AG09319 (cell line): Measurements from ENCODE around the gene RWDD2A.

ENCODE experiments used
- DNase-seq: peaks from one replicate; pipeline ENCODE4 v3.0.0-alpha.2; 2010; ENCODE audit warnings: low read depth; ENCODE audit errors: extremely low read depth
- CTCF ChIP-seq: IDR thresholded peaks from 2 replicates; pipeline ENCODE4 v1.5.1; 2011; ENCODE audit warnings: low read depth, mild to moderate bottlenecking, inconsistent platforms, low read length, moderate library complexity

RWDD2A gene

GRCh38 chr6:83221276-83221675, 28.1 kb downstream of the RWDD2A start:
- no peak for TF ChIP-seq CTCF
- no peak for DNase-seq

- no peak for DNase-seq
- peak; percentile 42 for TF ChIP-seq CTCF
These were observed 28.8 kb downstream of the RWDD2A start for GRCh38 chr6:83221889-83222479.

- no peak for TF ChIP-seq CTCF
- no peak for DNase-seq
These were observed 33.4 kb downstream of the RWDD2A start for GRCh38 chr6:83226517-83226916.

- peak; percentile 78 for DNase-seq
- no peak for TF ChIP-seq CTCF
These were observed 38.0 kb downstream of the RWDD2A start for GRCh38 chr6:83231146-83231545.

GRCh38 chr6:83247471-83247870, 54.3 kb downstream of the RWDD2A start:
- DNase-seq = no peak
- no peak for TF ChIP-seq CTCF
